Mesenchymal stem cell (in vitro differentiated cells and primary cell): Measurements from ENCODE around the gene ATOSB.
"Not testable (repeated sequence)": the region's sequence is repeated elsewhere in the genome, so short reads cannot be mapped to it uniquely, and the experiment has no call there.

Experiments
- DNase-seq: peaks from one replicate; pipeline ENCODE4 v3.0.0-alpha.2; 2013
- H2AFZ ChIP-seq: one replicate; pipeline ENCODE4 v1.6.1; 2013; ENCODE audit warnings: low read depth, mild to moderate bottlenecking, control low read depth, inconsistent platforms, low read length, moderate library complexity
- H2AK5ac ChIP-seq: 2 replicates; pipeline ENCODE4 v1.6.1; 2013; ENCODE audit warnings: low read length, moderate library complexity, mild to moderate bottlenecking, inconsistent platforms; ENCODE audit not compliant: severe bottlenecking
- H2BK120ac ChIP-seq: one replicate; pipeline ENCODE4 v1.6.1; 2013; ENCODE audit warnings: low read depth, mild to moderate bottlenecking, inconsistent platforms, low read length, moderate library complexity
- H2BK12ac ChIP-seq, 2 experiments: one replicate each; pipeline ENCODE4 v1.6.1; 2013; ENCODE audit warnings: inconsistent platforms in 2 of 2, low read length in 2 of 2, mild to moderate bottlenecking in 2 of 2, moderate library complexity in 2 of 2, control low read depth in 1 of 2
- H2BK15ac ChIP-seq: one replicate; pipeline ENCODE4 v1.6.1; 2013; ENCODE audit warnings: mild to moderate bottlenecking, low read depth, inconsistent platforms; ENCODE audit not compliant: poor library complexity, severe bottlenecking
- H2BK5ac ChIP-seq: 2 replicates; pipeline ENCODE4 v1.6.1; 2013; ENCODE audit warnings: low read depth, mild to moderate bottlenecking, low read length, control low read depth, inconsistent platforms; ENCODE audit not compliant: poor library complexity, severe bottlenecking
- H3K14ac ChIP-seq, 2 experiments: one replicate each; pipeline ENCODE4 v1.6.1; 2013; ENCODE audit warnings: inconsistent platforms in 2 of 2, low read length in 2 of 2, control low read depth in 1 of 2, mild to moderate bottlenecking in 1 of 2, moderate library complexity in 1 of 2
- H3K18ac ChIP-seq, 2 experiments: one replicate each; pipeline ENCODE4 v1.6.1; 2013; ENCODE audit warnings: inconsistent platforms in 2 of 2, low read length in 2 of 2, control low read depth in 1 of 2, low read depth in 1 of 2, mild to moderate bottlenecking in 1 of 2
- H3K23ac ChIP-seq, 2 experiments: one replicate each; pipeline ENCODE4 v1.6.1; 2013; ENCODE audit warnings: inconsistent platforms in 2 of 2, low read length in 2 of 2, mild to moderate bottlenecking in 2 of 2, moderate library complexity in 2 of 2, control low read depth in 1 of 2
- H3K27ac ChIP-seq: 2 replicates; pipeline ENCODE4 v1.5.1; 2013; ENCODE audit warnings: mild to moderate bottlenecking, moderate library complexity, low read length, control low read depth, inconsistent platforms; ENCODE audit not compliant: poor library complexity, severe bottlenecking
- H3K27me3 ChIP-seq, 2 experiments: 2 replicates each; pipeline versions ENCODE4 v1.6.1 to v1.7.0; 2013; ENCODE audit warnings: low read length in 2 of 2, mild to moderate bottlenecking in 2 of 2, moderate library complexity in 2 of 2, control low read depth in 1 of 2, inconsistent platforms in 1 of 2; ENCODE audit not compliant: control insufficient read depth in 1 of 2, insufficient read depth in 1 of 2
- H3K36me3 ChIP-seq, 2 experiments: 2 replicates each; pipeline versions ENCODE4 v1.6.1 to v1.7.0; 2013; ENCODE audit warnings: low read length in 2 of 2, control low read depth in 1 of 2, inconsistent platforms in 1 of 2, low read depth in 1 of 2, mild to moderate bottlenecking in 1 of 2; ENCODE audit not compliant: insufficient read depth in 2 of 2, control insufficient read depth in 1 of 2
- H3K4ac ChIP-seq, 2 experiments: one replicate each; pipeline ENCODE4 v1.6.1; 2013; ENCODE audit warnings: inconsistent platforms in 2 of 2, low read length in 2 of 2, mild to moderate bottlenecking in 2 of 2, moderate library complexity in 2 of 2, control low read depth in 1 of 2, low read depth in 1 of 2
- H3K4me1 ChIP-seq: 2 replicates; pipeline ENCODE4 v1.6.1; 2013; ENCODE audit warnings: low read depth, low read length, control low read depth; ENCODE audit not compliant: control insufficient read depth, insufficient read depth
- H3K4me2 ChIP-seq: 2 replicates; pipeline ENCODE4 v1.6.1; 2013; ENCODE audit warnings: low read length, mild to moderate bottlenecking, inconsistent platforms; ENCODE audit not compliant: poor library complexity, severe bottlenecking
- H3K4me3 ChIP-seq, 2 experiments: 2 replicates each; pipeline versions ENCODE4 v1.5.1 to v1.7.0; 2013; ENCODE audit warnings: low read length in 2 of 2, mild to moderate bottlenecking in 2 of 2, control low read depth in 1 of 2, low read depth in 1 of 2; ENCODE audit not compliant: insufficient read depth in 1 of 2
- H3K79me1 ChIP-seq: replicated peaks from 2 replicates; pipeline ENCODE4 v1.6.1; 2013; ENCODE audit warnings: mild to moderate bottlenecking, control low read depth, low read length, inconsistent platforms; ENCODE audit not compliant: poor library complexity, severe bottlenecking
- H3K9ac ChIP-seq: 2 replicates; pipeline ENCODE4 v1.7.0; 2013; ENCODE audit warnings: mild to moderate bottlenecking, low read length, moderate library complexity
- H3K9me3 ChIP-seq: 2 replicates; pipeline ENCODE4 v1.7.0; 2013; ENCODE audit warnings: mild to moderate bottlenecking, low read length; ENCODE audit not compliant: control insufficient read depth
- H4K8ac ChIP-seq: one replicate; pipeline ENCODE4 v1.6.1; 2013; ENCODE audit warnings: inconsistent platforms, mild to moderate bottlenecking, low read length, moderate library complexity
- H4K91ac ChIP-seq: one replicate; pipeline ENCODE4 v1.6.1; 2013; ENCODE audit warnings: mild to moderate bottlenecking, low read length, inconsistent platforms
- WGBS: methylation state at CpG from one replicate; pipeline ENCODE4 v1.1.7; 2013; ENCODE audit warnings: mixed read lengths; 5-methylcytosine and 5-hydroxymethylcytosine counted together

ATOSB gene

DNA sequence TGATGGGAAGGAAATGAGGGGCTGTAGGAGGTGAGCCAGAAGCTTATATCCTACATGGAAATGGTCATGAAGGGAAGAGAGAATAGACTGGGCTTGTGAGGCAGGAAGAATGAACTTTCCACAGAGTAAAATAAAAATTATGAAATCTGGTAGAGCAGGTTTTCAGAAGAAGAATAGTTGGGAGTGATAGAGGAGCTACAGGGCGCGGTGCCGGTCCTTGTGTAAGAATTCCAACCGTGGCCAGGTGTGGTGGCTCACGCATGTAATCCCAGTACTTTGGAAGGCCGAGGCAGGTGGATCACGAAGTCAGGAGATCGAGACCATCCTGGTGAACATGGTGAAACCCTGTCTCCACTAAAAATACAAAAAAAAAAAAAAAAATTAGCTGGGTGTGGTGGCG is 37.3 kb upstream of the ATOSB start:
- H3K4ac ChIP-seq = no peak overlapping the region
- no peak overlapping the region for H3K27ac ChIP-seq
- H3K27me3 ChIP-seq = no peaks in the 10 kb centered on the region
- H4K91ac ChIP-seq = no peak overlapping the region
- no peak overlapping the region for H4K8ac ChIP-seq
- H2BK12ac ChIP-seq = no peak overlapping the region
- H3K4me2 ChIP-seq = no peak overlapping the region
- no peak overlapping the region for H3K4me3 ChIP-seq
- peaks cover 48% of the 10 kb centered on the region for H3K9me3 ChIP-seq
- no peak overlapping the region for H2BK5ac ChIP-seq
- no peak overlapping the region for H3K9ac ChIP-seq
- H2AFZ ChIP-seq = no peak overlapping the region
- no peaks in the 10 kb centered on the region for H3K4me1 ChIP-seq
- no peak overlapping the region for H3K18ac ChIP-seq
- 92% methylated on average over 4 of the region's 9 CpGs for WGBS
- H2BK120ac ChIP-seq = no peak overlapping the region
- H2AK5ac ChIP-seq = no peak overlapping the region
- no peaks in the 10 kb centered on the region for H3K36me3 ChIP-seq
- DNase-seq = no peak
- no peak overlapping the region for H2BK15ac ChIP-seq
- no peak overlapping the region for H3K14ac ChIP-seq
- H3K79me1 ChIP-seq = no peaks in the 10 kb centered on the region
- no peak overlapping the region for H3K23ac ChIP-seq

DNA sequence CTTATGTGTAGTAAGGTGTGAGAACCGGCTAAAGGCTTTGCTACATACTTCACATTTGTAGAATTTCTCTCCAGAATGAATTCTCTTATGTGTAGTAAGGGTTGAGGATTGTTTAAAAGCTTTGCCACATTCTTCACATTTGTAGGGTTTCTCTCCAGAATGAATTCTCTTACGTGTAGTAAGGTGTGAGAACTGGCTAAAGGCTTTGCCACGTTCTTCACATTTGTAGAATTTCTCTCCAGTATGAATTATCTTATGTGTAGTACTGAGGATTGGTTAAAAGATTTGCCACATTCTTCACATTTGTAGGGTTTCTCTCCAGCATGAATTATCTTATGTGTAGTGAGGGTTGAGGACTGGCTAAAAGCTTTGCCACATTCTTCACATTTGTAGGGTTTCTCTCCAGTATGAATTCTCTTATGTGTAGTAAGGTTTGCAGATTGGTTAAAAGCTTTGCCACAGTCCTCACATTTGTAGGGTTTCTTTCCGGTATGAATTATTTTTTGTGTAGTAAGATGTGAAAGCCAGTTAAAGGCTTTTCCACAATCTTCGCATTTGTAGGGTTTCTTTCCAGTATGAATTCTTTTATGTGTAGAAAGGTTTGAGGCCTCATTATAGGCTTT is 32.4 kb upstream of the ATOSB start:
- not testable (repeated sequence) for H3K27me3 ChIP-seq, H3K4me2 ChIP-seq, H2AK5ac ChIP-seq, H4K8ac ChIP-seq, DNase-seq, H3K79me1 ChIP-seq, H2BK5ac ChIP-seq, H2AFZ ChIP-seq, H3K27ac ChIP-seq, H3K9ac ChIP-seq, H3K14ac ChIP-seq, H3K23ac ChIP-seq, H2BK15ac ChIP-seq, H2BK120ac ChIP-seq, H3K18ac ChIP-seq, H2BK12ac ChIP-seq, H3K4ac ChIP-seq, H3K36me3 ChIP-seq, H4K91ac ChIP-seq, H3K4me3 ChIP-seq, H3K4me1 ChIP-seq
- whole genome bisulfite sequencing = 65% methylated on average over 3 of the region's 5 CpGs
- peaks cover 54% of the 10 kb centered on the region for H3K9me3 ChIP-seq

DNA sequence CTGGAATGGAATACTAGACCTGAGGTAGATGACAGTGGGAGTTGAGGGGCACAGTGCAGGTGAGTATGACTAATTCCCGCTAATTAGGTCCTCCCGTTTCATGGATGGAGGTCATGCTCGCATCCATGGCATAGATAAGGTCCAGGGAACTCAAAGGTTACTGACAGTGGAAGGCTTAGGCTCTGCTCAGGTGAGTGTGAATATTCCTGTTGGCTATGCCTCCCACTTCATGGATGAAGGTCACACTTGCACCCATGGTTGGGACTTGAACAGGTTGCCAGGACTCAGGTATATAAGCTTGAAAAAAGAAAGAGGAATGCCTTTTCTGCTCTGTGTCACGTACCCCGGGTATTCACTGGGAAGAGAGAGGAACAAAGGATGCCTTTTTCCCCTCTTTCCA is 26.4 kb upstream of the ATOSB start:
- Histone ChIP-seq H2BK5ac (no peak overlapping the region), H3K36me3 (no peaks in the 10 kb centered on the region), H3K4me1 (no peaks in the 10 kb centered on the region), H4K8ac (no peak overlapping the region), H3K4ac (no peak overlapping the region), H2AK5ac (no peak overlapping the region), H4K91ac (no peak overlapping the region), H3K9ac (no peak overlapping the region), H2BK12ac (no peak overlapping the region), H2BK120ac (no peak overlapping the region), H3K4me3 (no peak overlapping the region), H3K18ac (no peak overlapping the region), H3K27ac (no peak overlapping the region), H3K4me2 (no peak overlapping the region), H3K9me3 (peaks cover 55% of the 10 kb centered on the region), H3K79me1 (no peaks in the 10 kb centered on the region), H2AFZ (no peak overlapping the region), H3K27me3 (no peaks in the 10 kb centered on the region), H2BK15ac (no peak overlapping the region), H3K14ac (no peak overlapping the region), H3K23ac (no peak overlapping the region)
- DNase-seq = no peak
- 83% methylated on average over 5 of the region's 5 CpGs for WGBS

- H3K23ac ChIP-seq = no peak overlapping the region
- H3K27me3 ChIP-seq = no peaks in the 10 kb centered on the region
- DNase-seq = no peak
- no peak overlapping the region for H2AFZ ChIP-seq
- no peak overlapping the region for H3K9ac ChIP-seq
- H3K36me3 ChIP-seq = no peaks in the 10 kb centered on the region
- no peak overlapping the region for H3K18ac ChIP-seq
- H3K4ac ChIP-seq = no peak overlapping the region
- 51% methylated on average over 2 of the region's 2 CpGs for WGBS
- H3K14ac ChIP-seq = no peak overlapping the region
- no peaks in the 10 kb centered on the region for H3K4me1 ChIP-seq
- no peak overlapping the region for H2BK120ac ChIP-seq
- H3K79me1 ChIP-seq = no peaks in the 10 kb centered on the region
- H2AK5ac ChIP-seq = no peak overlapping the region
- H2BK12ac ChIP-seq = no peak overlapping the region
- peaks cover 50% of the 10 kb centered on the region for H3K9me3 ChIP-seq
- H3K4me2 ChIP-seq = no peak overlapping the region
- H4K91ac ChIP-seq = no peak overlapping the region
- H4K8ac ChIP-seq = no peak overlapping the region
- H2BK15ac ChIP-seq = no peak overlapping the region
- no peak overlapping the region for H2BK5ac ChIP-seq
- H3K27ac ChIP-seq = no peak overlapping the region
- no peak overlapping the region for H3K4me3 ChIP-seq
Measured at GRCh38 chr9:35140093-35140492, 24.4 kb upstream of the ATOSB start.
